Mucosa of descending colon (tissue), 3 donors: ENCODE results near the gene KRTAP4-6. TPM values are rescaled to one million over a fixed set of nuclear protein-coding genes. Genes with fewer than 3 reads are reported as not detected.
"Not testable (repeated sequence)": the region's sequence is repeated elsewhere in the genome, so short reads cannot be mapped to it uniquely, and the experiment has no call there.

Experiments
- ATAC-seq: fragments of 200-7000 bp; cut with Tn5 transposase; one replicate; pipeline ENCODE4 v1.9.1; 2020; ENCODE audit warnings: mild to moderate bottlenecking, moderate library complexity
- DNase-seq, 3 donors: peaks; one replicate each; pipeline ENCODE4 v3.0.0-alpha.2; 2020
- H3K36me3 ChIP-seq: fragments of 200-600 bp; one replicate; pipeline ENCODE4 v1.8.0; 2021; ENCODE audit warnings: low read depth, mild to moderate bottlenecking
- H3K4me1 ChIP-seq: fragments of 200-600 bp; one replicate; pipeline ENCODE4 v1.8.0; 2021; ENCODE audit warnings: low read depth, mild to moderate bottlenecking
- H3K4me3 ChIP-seq: fragments of 200-600 bp; one replicate; pipeline ENCODE4 v1.8.0; 2021; ENCODE audit warnings: mild to moderate bottlenecking
- H3K9me3 ChIP-seq: fragments of 200-600 bp; one replicate; pipeline ENCODE4 v1.8.0; 2021; ENCODE audit warnings: mild to moderate bottlenecking
- CTCF ChIP-seq: fragments of 200-600 bp; IDR thresholded peaks from one replicate; pipeline ENCODE4 v1.8.0; 2022; ENCODE audit warnings: antibody characterized with exemption, mild to moderate bottlenecking
- intact Hi-C, 2 donors: fragments of 100-400 bp; cut with DNase I in 1 of 2; cut with micrococcal nuclease in 1 of 2; formaldehyde crosslinking; loops; one replicate each; pipeline versions ENCODE4 v1.11.0 to v1.11.1; 2022; cut with DNase I, micrococcal nuclease
- total RNA-seq, 3 donors: library from RNA; stranded (reverse); fragmentation: NEBNext Ultra II Directional in 2 of 3; extraction: Animal tissue kit (Norgen Biotek cat#: 25700) in 2 of 3; gene quantifications; one replicate each; pipeline versions ENCODE4 v1.2.1 to v1.2.4, GENCODE V29; 2021 to 2023
- donor health status: DM: no; HTN: no; CAD: no; lungs with moderate emphysema.
- donor health status: DM: no; HTN: no; CAD: no.
- donor health status: DM: no; HTN: yes; CAD: no.

The KRTAP4-6 gene
- total RNA-seq, 3 donors from 2014 or later: not detected

GRCh38 chr17:41168121-41168520 lies 27.8 kb upstream of the KRTAP4-6 start, which contains the start of gene KRTAP4-3:
Gene KRTAP4-3 (minus strand): TSS chr17:41168221. CDS start chr17:41168172, 49 bp downstream.
- ATAC-seq: no peak
- Histone ChIP-seq H3K4me1 (no peaks in the 10 kb centered on the region), H3K9me3 (no peaks in the 10 kb centered on the region), H3K36me3 (no peaks in the 10 kb centered on the region), H3K4me3 (no peak within 1 kb of the TSS)
- DNase-seq: no peak
- intact Hi-C loops: no loop called here
- no peak for TF ChIP-seq CTCF

GRCh38 chr17:41167561-41167960 lies 27.2 kb upstream of the KRTAP4-6 start:
- intact Hi-C loops: no loop called here
- H3K4me3 ChIP-seq: no peak overlapping the region
- no peak for TF ChIP-seq CTCF
- H3K36me3 ChIP-seq: no peaks in the 10 kb centered on the region
- H3K4me1 ChIP-seq: no peaks in the 10 kb centered on the region
- ATAC-seq (no peak), DNase-seq (no peak)
- H3K9me3 ChIP-seq: no peaks in the 10 kb centered on the region

GRCh38 chr17:41163828-41164227 lies 23.5 kb upstream of the KRTAP4-6 start:
- DNase-seq (no peak), ATAC-seq (no peak)
- no peaks in the 10 kb centered on the region for H3K4me1 ChIP-seq
- intact Hi-C loops: no loop called here
- TF ChIP-seq CTCF: no peak
- H3K4me3 ChIP-seq: no peak overlapping the region
- no peaks in the 10 kb centered on the region for H3K9me3 ChIP-seq
- H3K36me3 ChIP-seq: no peaks in the 10 kb centered on the region

- ATAC-seq: no peak
- H3K36me3 ChIP-seq: no peaks in the 10 kb centered on the region
These were observed 20.3 kb upstream of the KRTAP4-6 start, which contains the start of gene KRTAP4-4 for GRCh38 chr17:41160648-41161047. Gene KRTAP4-4 (minus strand): TSS chr17:41160748. CDS start chr17:41160691, 57 bp downstream.

GRCh38 chr17:41160190-41160589 lies 19.8 kb upstream of the KRTAP4-6 start:
- H3K4me1 ChIP-seq, intact Hi-C loops, ATAC-seq: not testable (repeated sequence)

More at GRCh38 chr17:41160648-41161047, 20.3 kb upstream of the KRTAP4-6 start, which contains the start of gene KRTAP4-4:
- no peaks in the 10 kb centered on the region for H3K4me1 ChIP-seq
- H3K9me3 ChIP-seq: no peaks in the 10 kb centered on the region
- TF ChIP-seq CTCF: no peak
- H3K4me3 ChIP-seq: no peak within 1 kb of the TSS
- DNase-seq: no peak
- intact Hi-C loops: no loop called here

GRCh38 chr17:41153856-41154255 lies 13.5 kb upstream of the KRTAP4-6 start:
- H3K36me3 ChIP-seq: no peaks in the 10 kb centered on the region
- intact Hi-C loops: no loop called here
- no peak for TF ChIP-seq CTCF
- no peak overlapping the region for H3K4me3 ChIP-seq
- H3K9me3 ChIP-seq: no peaks in the 10 kb centered on the region
- ATAC-seq (no peak), DNase-seq (no peak)
- no peaks in the 10 kb centered on the region for H3K4me1 ChIP-seq

More at GRCh38 chr17:41160190-41160589, 19.8 kb upstream of the KRTAP4-6 start:
- not testable (repeated sequence) for H3K9me3 ChIP-seq, H3K4me3 ChIP-seq, H3K36me3 ChIP-seq, DNase-seq
